H1 (cell line): ENCODE results near the gene PCDHB8. TPM values are rescaled to one million over a fixed set of nuclear protein-coding genes. Genes with fewer than 3 reads are reported as not detected.
"Not testable (repeated sequence)": the region's sequence is repeated elsewhere in the genome, so short reads cannot be mapped to it uniquely, and the experiment has no call there.

ENCODE experiments used
- CTCF ChIA-PET: fragments of 300-600 bp; sonication (Branson Sonifier 250); formaldehyde crosslinking; loops from one replicate; lab custom pipeline; 2021; ENCODE audit not compliant: partially characterized antibody; lab: Charles Lee
- POLR2A ChIA-PET: fragments of 300-600 bp; sonication (Branson Sonifier 250); formaldehyde crosslinking; loops from one replicate; lab custom pipeline; 2021; ENCODE audit warnings: inconsistent platforms; ENCODE audit not compliant: partially characterized antibody; lab: Charles Lee
- DNase-seq, 2 experiments: peaks; one replicate each; pipeline versions ENCODE4 v3.0.0 to v3.0.0-alpha.2; 2010 to 2022; ENCODE audit warnings: low spot score in 2 of 2, low read depth in 1 of 2, mixed read lengths in 1 of 2
- FAIRE-seq: peaks from 2 replicates; lab custom pipeline; 2011; peaks lifted over from hg19 to GRCh38; lab: Jason Lieb, UNC
- H2AFZ ChIP-seq: 2 replicates; pipeline ENCODE4 v1.8.1; 2012; ENCODE audit warnings: low read length, inconsistent platforms
- H2AK5ac ChIP-seq: 2 replicates; pipeline ENCODE4 v1.6.1; 2013; ENCODE audit warnings: low read depth, low read length
- H2BK120ac ChIP-seq: replicated peaks from 2 replicates; pipeline ENCODE3; 2013; ENCODE audit warnings: low read depth, low read length, inconsistent platforms
- H2BK12ac ChIP-seq: 2 replicates; pipeline ENCODE4 v1.6.1; 2013; ENCODE audit warnings: low read depth, low read length
- H2BK15ac ChIP-seq: 2 replicates; pipeline ENCODE4 v1.6.1; 2013; ENCODE audit warnings: low read length
- H2BK20ac ChIP-seq: 2 replicates; pipeline ENCODE4 v1.6.1; 2013; ENCODE audit warnings: low read length
- H2BK5ac ChIP-seq: 2 replicates; pipeline ENCODE4 v1.6.1; 2013; ENCODE audit warnings: low read depth, low read length
- H3K14ac ChIP-seq: 2 replicates; pipeline ENCODE4 v1.6.1; 2013; ENCODE audit warnings: inconsistent platforms; ENCODE audit not compliant: insufficient read length
- H3K18ac ChIP-seq: 2 replicates; pipeline ENCODE4 v1.6.1; 2013; ENCODE audit warnings: low read length; ENCODE audit errors: extremely low read depth
- H3K23ac ChIP-seq: 2 replicates; pipeline ENCODE4 v1.6.1; 2013; ENCODE audit warnings: inconsistent platforms; ENCODE audit not compliant: insufficient read length
- H3K23me2 ChIP-seq: 2 replicates; pipeline ENCODE4 v1.6.1; 2013; ENCODE audit warnings: low read depth, low read length
- H3K27ac ChIP-seq: 2 replicates; pipeline ENCODE4 v1.6.1; 2011; ENCODE audit warnings: low read depth, low read length, inconsistent platforms
- H3K27me3 ChIP-seq, 4 experiments: replicated peaks in 1 of 4; 1 replicate in 1 of 4; 2 replicates in 3 of 4; pipeline versions ENCODE4 v1.6.1 to v1.8.1; 2011 to 2013; ENCODE audit warnings: low read length in 3 of 4, mild to moderate bottlenecking in 3 of 4, inconsistent platforms in 2 of 4, mixed read lengths in 2 of 4, moderate library complexity in 1 of 4; ENCODE audit not compliant: control insufficient read depth in 3 of 4, insufficient read depth in 3 of 4; ENCODE audit errors: extremely low read depth in 1 of 4
- H3K36me3 ChIP-seq, 4 experiments: 2 replicates each; pipeline versions ENCODE4 v1.6.1 to v1.8.1; 2011 to 2013; ENCODE audit warnings: mild to moderate bottlenecking in 4 of 4, low read length in 3 of 4, moderate library complexity in 2 of 4, control low read depth in 1 of 4, inconsistent platforms in 1 of 4; ENCODE audit not compliant: insufficient read depth in 4 of 4, control insufficient read depth in 2 of 4
- H3K4ac ChIP-seq: replicated peaks from 2 replicates; pipeline ENCODE3; 2013; ENCODE audit warnings: low read length, low read depth, mixed read lengths, inconsistent platforms; ENCODE audit not compliant: insufficient read length
- H3K4me1 ChIP-seq, 4 experiments: replicated peaks in 1 of 4; 1 replicate in 1 of 4; 2 replicates in 3 of 4; pipeline versions ENCODE4 v1.6.1 to v1.8.1; 2011 to 2013; ENCODE audit warnings: low read length in 3 of 4, inconsistent platforms in 2 of 4, mixed read lengths in 1 of 4; ENCODE audit not compliant: insufficient read depth in 4 of 4, control insufficient read depth in 3 of 4
- H3K4me2 ChIP-seq, 2 experiments: 2 replicates each; pipeline versions ENCODE4 v1.6.1 to v1.8.1; 2011 to 2013; ENCODE audit warnings: low read depth in 2 of 2, low read length in 2 of 2, control low read depth in 1 of 2, inconsistent platforms in 1 of 2, mild to moderate bottlenecking in 1 of 2; ENCODE audit not compliant: insufficient read depth in 1 of 2
- H3K4me3 ChIP-seq, 4 experiments: fragments of 200-600, 300-600 bp in 1 of 4; sonication (generic), shearing (Covaris generic), sonication (Bioruptor Twin) in 1 of 4; 2 replicates each; pipeline versions ENCODE4 v1.5.1 to v1.8.1; 2011 to 2016; ENCODE audit warnings: low read length in 4 of 4, low read depth in 3 of 4, control low read depth in 2 of 4, inconsistent platforms in 2 of 4, mild to moderate bottlenecking in 2 of 4, mixed read lengths in 1 of 4, moderate library complexity in 1 of 4; ENCODE audit not compliant: insufficient read depth in 2 of 4; ENCODE audit errors: extremely low read depth in 1 of 4
- H3K56ac ChIP-seq: replicated peaks from 2 replicates; pipeline ENCODE3; 2013; ENCODE audit warnings: low read depth, mild to moderate bottlenecking, mixed read lengths, low read length, inconsistent platforms; ENCODE audit not compliant: insufficient read length
- H3K79me1 ChIP-seq: 2 replicates; pipeline ENCODE4 v1.6.1; 2013; ENCODE audit warnings: low read depth, low read length, control low read depth
- H3K79me2 ChIP-seq, 2 experiments: 2 replicates each; pipeline versions ENCODE4 v1.6.1 to v1.8.1; 2012 to 2013; ENCODE audit warnings: low read length in 2 of 2, mild to moderate bottlenecking in 2 of 2, inconsistent platforms in 1 of 2; ENCODE audit not compliant: insufficient read depth in 2 of 2, control insufficient read depth in 1 of 2
- H3K9ac ChIP-seq, 4 experiments: replicated peaks in 1 of 4; 1 replicate in 1 of 4; 2 replicates in 3 of 4; pipeline versions ENCODE4 v1.6.1 to v1.8.1; 2011 to 2013; ENCODE audit warnings: low read depth in 3 of 4, low read length in 3 of 4, control low read depth in 2 of 4, mild to moderate bottlenecking in 2 of 4, moderate library complexity in 2 of 4, inconsistent platforms in 1 of 4; ENCODE audit errors: extremely low read depth in 1 of 4
- H3K9me3 ChIP-seq, 2 experiments: 2 replicates each; pipeline versions ENCODE4 v1.6.1 to v1.8.1; 2012 to 2013; ENCODE audit warnings: mild to moderate bottlenecking in 2 of 2, moderate library complexity in 2 of 2, control low read depth in 1 of 2, inconsistent platforms in 1 of 2, low read depth in 1 of 2, low read length in 1 of 2, mixed read lengths in 1 of 2; ENCODE audit not compliant: insufficient read depth in 2 of 2
- H4K20me1 ChIP-seq, 2 experiments: replicated peaks in 1 of 2; 2 replicates each; pipeline versions ENCODE3 to v1.8.1; 2011 to 2013; ENCODE audit warnings: inconsistent platforms in 2 of 2, low read length in 2 of 2, mild to moderate bottlenecking in 1 of 2; ENCODE audit not compliant: insufficient read depth in 2 of 2, control insufficient read depth in 1 of 2
- H4K5ac ChIP-seq: 2 replicates; pipeline ENCODE4 v1.6.1; 2013; ENCODE audit warnings: low read length, low read depth, mixed read lengths, inconsistent platforms; ENCODE audit not compliant: insufficient read length
- H4K8ac ChIP-seq: 2 replicates; pipeline ENCODE4 v1.8.0; 2013; ENCODE audit warnings: mild to moderate bottlenecking, moderate library complexity, low read length, inconsistent platforms; ENCODE audit not compliant: insufficient read depth; ENCODE audit errors: extremely low read depth
- H4K91ac ChIP-seq: replicated peaks from 2 replicates; pipeline ENCODE3; 2013; ENCODE audit warnings: low read length, mixed read lengths, inconsistent platforms; ENCODE audit not compliant: insufficient read length
- WGBS, 2 experiments: shearing (Covaris generic) in 1 of 2; methylation state at CpG; one replicate each; pipeline versions ENCODE4 v1.1.6 to v1.1.7; 2013 to 2015; ENCODE audit warnings: low lambda C conversion rate in 2 of 2, mixed read lengths in 2 of 2, inconsistent platforms in 1 of 2, low coverage in 1 of 2, missing lambda C conversion rate in 1 of 2; ENCODE audit not compliant: insufficient replicate concordance in 2 of 2, insufficient coverage in 1 of 2, insufficient read length in 1 of 2; ENCODE audit errors: extremely low coverage in 1 of 2, missing lambda C conversion rate in 1 of 2; 5-methylcytosine and 5-hydroxymethylcytosine counted together
- polyA plus RNA-seq, 7 experiments: library from polyadenylated mRNA; depleted of rRNA in 3 of 7; stranded (reverse) in 5 of 7; unstranded in 2 of 7; fragments of >200 nt in 5 of 7; fragments of 200-250 nt in 2 of 7; gene quantifications; 1 replicate in 5 of 7; 2 replicates in 1 of 7; 4 replicates in 1 of 7; pipeline versions ENCODE4 v1.2.1 to v1.2.3, GENCODE V29; 2011 to 2013; ENCODE audit warnings: missing spikeins in 2 of 7, mixed read lengths in 2 of 7
- total RNA-seq: library from RNA; stranded (reverse); fragmentation: NEBNext Ultra II Directional; extraction: Animal tissue kit (Norgen Biotek cat#: 25700); gene quantifications from 2 replicates; pipeline ENCODE4 v1.2.1, GENCODE V29; 2021

PCDHB8 gene
- total and polyA plus RNA-seq, 2 of the 8 experiments (the other 6 are each of a cell fraction or from before 2014, with no cell fraction given): 0.24 to 1.1 TPM

DNA sequence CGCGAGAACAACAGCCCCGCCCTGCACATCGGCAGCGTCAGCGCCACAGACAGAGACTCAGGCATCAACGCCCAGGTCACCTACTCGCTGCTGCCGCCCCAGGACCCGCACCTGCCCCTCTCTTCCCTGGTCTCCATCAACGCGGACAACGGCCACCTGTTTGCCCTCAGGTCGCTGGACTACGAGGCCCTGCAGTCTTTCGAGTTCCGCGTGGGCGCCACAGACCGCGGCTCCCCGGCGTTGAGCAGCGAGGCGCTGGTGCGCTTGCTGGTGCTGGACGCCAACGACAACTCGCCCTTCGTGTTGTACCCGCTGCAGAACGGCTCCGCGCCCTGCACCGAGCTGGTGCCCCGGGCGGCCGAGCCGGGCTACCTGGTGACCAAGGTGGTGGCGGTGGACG lies 26.0 kb upstream of the PCDHB8 start:
- H4K8ac ChIP-seq, H3K36me3 ChIP-seq, H2AK5ac ChIP-seq, H4K20me1 ChIP-seq, H2BK120ac ChIP-seq, H2AFZ ChIP-seq, POLR2A ChIA-PET, FAIRE-seq, H3K23ac ChIP-seq, H3K27ac ChIP-seq, H3K4me3 ChIP-seq, H3K79me1 ChIP-seq, H4K5ac ChIP-seq, H4K91ac ChIP-seq, H3K56ac ChIP-seq, H3K23me2 ChIP-seq, H3K4ac ChIP-seq, H2BK5ac ChIP-seq, H3K79me2 ChIP-seq, H3K18ac ChIP-seq, H3K4me1 ChIP-seq, DNase-seq, H2BK12ac ChIP-seq, H2BK20ac ChIP-seq, H3K14ac ChIP-seq, H3K27me3 ChIP-seq, H2BK15ac ChIP-seq, H3K9ac ChIP-seq, H3K4me2 ChIP-seq: not testable (repeated sequence)
- H3K9me3 ChIP-seq: peaks cover 5 to 11% of the 10 kb centered on the region in 2 experiments; a peak in 2 of 4 replicates
- CTCF ChIA-PET: interaction anchor here (1.4 kb wide), 1 partner anchor 57 kb away, joined by 3 read pairs; the partner anchor contains the start of gene PCDHB2
- 95% methylated on average over 26 of the region's 41 CpGs; no CpG with 5 or more reads in 1 of the 2 experiments for WGBS, 2 experiments

DNA sequence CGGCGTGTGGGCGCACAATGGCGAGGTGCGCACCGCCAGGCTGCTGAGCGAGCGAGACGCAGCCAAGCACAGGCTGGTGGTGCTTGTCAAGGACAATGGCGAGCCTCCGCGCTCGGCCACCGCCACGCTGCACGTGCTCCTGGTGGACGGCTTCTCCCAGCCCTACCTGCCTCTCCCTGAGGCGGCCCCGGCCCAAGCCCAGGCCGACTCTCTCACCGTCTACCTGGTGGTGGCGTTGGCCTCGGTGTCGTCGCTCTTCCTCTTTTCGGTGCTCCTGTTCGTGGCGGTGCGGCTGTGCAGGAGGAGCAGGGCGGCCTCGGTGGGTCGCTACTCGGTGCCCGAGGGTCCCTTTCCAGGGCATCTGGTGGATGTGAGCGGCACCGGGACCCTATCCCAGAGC lies 25.5 kb upstream of the PCDHB8 start:
- H4K20me1 ChIP-seq, H2BK15ac ChIP-seq, H3K27me3 ChIP-seq, H3K27ac ChIP-seq, H4K91ac ChIP-seq, H3K18ac ChIP-seq, H3K23me2 ChIP-seq, POLR2A ChIA-PET, H3K4me2 ChIP-seq, H3K9ac ChIP-seq, H3K79me2 ChIP-seq, H2AK5ac ChIP-seq, H2BK20ac ChIP-seq, H3K79me1 ChIP-seq, DNase-seq, H2BK120ac ChIP-seq, H2BK12ac ChIP-seq, H3K4me1 ChIP-seq, H4K5ac ChIP-seq, H3K14ac ChIP-seq, H3K56ac ChIP-seq, H2AFZ ChIP-seq, H3K4me3 ChIP-seq, H2BK5ac ChIP-seq, H4K8ac ChIP-seq, FAIRE-seq, H3K36me3 ChIP-seq, H3K23ac ChIP-seq, H3K4ac ChIP-seq: not testable (repeated sequence)
- CTCF ChIA-PET: interaction anchor here (0.6 to 5.2 kb wide), 6 partner anchors 13 to 457 kb away, joined by 3 to 48 read pairs (median 6); partner anchors contain the start of genes PCDHB16, PCDHB2 and PCDHB5
- WGBS, 2 experiments: 96% methylated on average over 8 of the region's 36 CpGs; no CpG with 5 or more reads in 1 of the 2 experiments
- H3K9me3 ChIP-seq: peaks cover 5 to 11% of the 10 kb centered on the region in 2 experiments; a peak in 2 of 4 replicates
